ENCODE results near the gene NANOS3. TPM values are rescaled to one million over a fixed set of nuclear protein-coding genes. Genes with fewer than 3 reads are reported as not detected.

NANOS3 gene
- total and polyA plus RNA-seq, 10 of the 15 experiments (the other 5 are each of a cell fraction or from before 2014, with no cell fraction given) = 0.31 to 1.7 (median 0.81) TPM

- TF ChIP-seq CTCF (IDR thresholded peaks at IDR 0.05 in 2 of 3, conservative IDR thresholded peaks at IDR 0.05 in 1 of 3; ENCODE audit: control insufficient read depth in 2 of 3, extremely low read depth in 1 of 3, insufficient read depth in 1 of 3, low read depth in 3 of 3, low read length in 3 of 3) (peak; percentile 6 to 24 (median 11); a peak in 2 of 6 replicates), MXI1 (IDR thresholded peaks at IDR 0.05; ENCODE audit: low read depth, low read length) (no peak), PRDM15 (CRISPR knock-in tag; IDR thresholded peaks at IDR 0.05) (no peak), CBFB (IDR thresholded peaks at IDR 0.05; ENCODE audit: low read depth) (no peak)
Observed at GRCh38 chr19:13872695-13873389, 4.1 kb upstream of the NANOS3 start (continued).
